ENCODE results near the gene MYCBP2. TPM values are rescaled to one million over a fixed set of nuclear protein-coding genes. Genes with fewer than 3 reads are reported as not detected.
A peak's percentile ranks its signal among the peaks of the same experiment; 100 is the strongest.

The MYCBP2 gene
- total and polyA plus RNA-seq, 2 donors (not counting 1 experiment from before 2014, with no cell fraction given): 32.5 to 95.9 TPM

DNA sequence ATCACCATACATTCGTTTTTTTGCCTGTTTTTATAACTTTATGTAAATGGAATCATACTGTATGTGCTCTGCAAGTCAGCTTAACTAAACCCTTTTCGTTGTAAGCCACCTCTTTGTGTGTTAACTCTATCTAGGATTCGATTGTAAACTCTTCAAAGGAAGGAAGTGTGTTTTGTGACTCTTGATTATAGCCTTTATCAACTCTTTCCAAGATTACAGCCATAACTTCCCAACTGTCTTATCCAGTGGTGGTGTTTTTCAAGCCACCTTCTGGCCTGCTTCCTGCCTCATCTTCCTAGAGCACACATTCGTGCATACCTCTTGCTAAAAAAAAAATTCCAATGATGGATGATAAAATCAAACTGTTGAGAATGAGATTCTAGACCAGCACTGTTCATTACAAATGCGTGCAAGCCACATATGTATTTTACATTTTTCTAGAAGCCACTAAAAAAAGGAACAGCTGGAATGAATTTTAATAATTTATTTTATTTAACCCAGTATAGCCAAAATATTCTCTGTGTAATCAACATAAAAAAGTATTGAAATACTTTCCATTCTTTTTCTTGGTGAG is 287.9 kb downstream of the MYCBP2 start:
- Histone ChIP-seq H3K36me3 (ENCODE audit: control insufficient read depth, insufficient read depth, low read length) (no peaks in the 10 kb centered on the region), H3K4me2 (ENCODE audit: extremely low read depth, insufficient read depth, low read length) (no peak overlapping the region), H3K27ac (ENCODE audit: insufficient read depth, low read length) (no peak overlapping the region), H3K79me2 (ENCODE audit: control insufficient read depth, insufficient read depth, low read length) (no peaks in the 10 kb centered on the region), H2AFZ (ENCODE audit: low read length) (no peak overlapping the region), H4K20me1 (ENCODE audit: control insufficient read depth, extremely low read depth, insufficient read depth, low read length) (no peaks in the 10 kb centered on the region), H3K9me3 (ENCODE audit: control insufficient read depth, insufficient read depth, low read depth, low read length) (no peaks in the 10 kb centered on the region), H3K27me3 (ENCODE audit: control insufficient read depth, insufficient read depth, low read length) (no peaks in the 10 kb centered on the region), H3K4me3 (replicated peaks in 1 of 4; ENCODE audit: control extremely low read depth in 1 of 4, insufficient read depth in 1 of 4, low read depth in 3 of 4, low read length in 4 of 4) (no peak overlapping the region), H3K9ac (ENCODE audit: insufficient read depth, low read length) (no peak overlapping the region), H3K4me1 (ENCODE audit: control insufficient read depth, extremely low read depth, insufficient read depth, low read length) (no peaks in the 10 kb centered on the region)
- no peak for DNase-seq (ENCODE audit: low read depth in 2 of 2)
- no peak for TF ChIP-seq EZH2 (IDR thresholded peaks at IDR 0.05; ENCODE audit: low read length, missing control alignments)
- TF ChIP-seq, protein P1, sequence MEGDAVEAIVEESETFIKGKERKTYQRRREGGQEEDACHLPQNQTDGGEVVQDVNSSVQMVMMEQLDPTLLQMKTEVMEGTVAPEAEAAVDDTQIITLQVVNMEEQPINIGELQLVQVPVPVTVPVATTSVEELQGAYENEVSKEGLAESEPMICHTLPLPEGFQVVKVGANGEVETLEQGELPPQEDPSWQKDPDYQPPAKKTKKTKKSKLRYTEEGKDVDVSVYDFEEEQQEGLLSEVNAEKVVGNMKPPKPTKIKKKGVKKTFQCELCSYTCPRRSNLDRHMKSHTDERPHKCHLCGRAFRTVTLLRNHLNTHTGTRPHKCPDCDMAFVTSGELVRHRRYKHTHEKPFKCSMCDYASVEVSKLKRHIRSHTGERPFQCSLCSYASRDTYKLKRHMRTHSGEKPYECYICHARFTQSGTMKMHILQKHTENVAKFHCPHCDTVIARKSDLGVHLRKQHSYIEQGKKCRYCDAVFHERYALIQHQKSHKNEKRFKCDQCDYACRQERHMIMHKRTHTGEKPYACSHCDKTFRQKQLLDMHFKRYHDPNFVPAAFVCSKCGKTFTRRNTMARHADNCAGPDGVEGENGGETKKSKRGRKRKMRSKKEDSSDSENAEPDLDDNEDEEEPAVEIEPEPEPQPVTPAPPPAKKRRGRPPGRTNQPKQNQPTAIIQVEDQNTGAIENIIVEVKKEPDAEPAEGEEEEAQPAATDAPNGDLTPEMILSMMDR (conservative IDR thresholded peaks at IDR 0.05 in 1 of 2, IDR thresholded peaks at IDR 0.05 in 1 of 2; ENCODE audit: low read depth in 1 of 2, low read length in 2 of 2): no peak

DNA sequence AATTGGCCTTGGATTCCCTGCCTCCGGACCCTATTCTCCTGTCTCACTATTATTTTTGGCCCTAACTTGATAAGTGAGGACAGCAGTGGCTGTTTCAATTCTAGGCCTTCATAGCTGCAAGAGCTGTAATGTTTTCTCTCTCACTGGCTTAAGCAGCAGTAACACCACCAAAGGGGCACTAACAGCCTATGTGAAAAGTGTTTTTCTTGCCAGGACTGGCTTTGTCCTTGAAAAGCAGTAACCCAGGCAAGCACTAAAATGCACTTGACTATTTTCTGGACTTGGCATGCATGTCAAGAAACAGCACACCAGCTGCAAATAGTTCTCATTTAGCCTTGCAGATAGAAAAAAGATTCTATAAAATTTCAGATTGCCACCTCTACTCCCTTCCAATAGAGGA is 290.6 kb downstream of the MYCBP2 start:
- Histone ChIP-seq H3K79me2 (ENCODE audit: control insufficient read depth, insufficient read depth, low read length) (no peaks in the 10 kb centered on the region), H3K9me3 (ENCODE audit: control insufficient read depth, insufficient read depth, low read depth, low read length) (no peaks in the 10 kb centered on the region), H3K4me3 (replicated peaks in 1 of 4; ENCODE audit: control extremely low read depth in 1 of 4, insufficient read depth in 1 of 4, low read depth in 3 of 4, low read length in 4 of 4) (no peak overlapping the region), H4K20me1 (ENCODE audit: control insufficient read depth, extremely low read depth, insufficient read depth, low read length) (no peaks in the 10 kb centered on the region), H3K27ac (ENCODE audit: insufficient read depth, low read length) (no peak overlapping the region), H2AFZ (ENCODE audit: low read length) (no peak overlapping the region), H3K36me3 (ENCODE audit: control insufficient read depth, insufficient read depth, low read length) (no peaks in the 10 kb centered on the region), H3K4me1 (ENCODE audit: control insufficient read depth, extremely low read depth, insufficient read depth, low read length) (no peaks in the 10 kb centered on the region), H3K27me3 (ENCODE audit: control insufficient read depth, insufficient read depth, low read length) (no peaks in the 10 kb centered on the region), H3K4me2 (ENCODE audit: extremely low read depth, insufficient read depth, low read length) (no peak overlapping the region), H3K9ac (ENCODE audit: insufficient read depth, low read length) (no peak overlapping the region)
- TF ChIP-seq, protein P1 (conservative IDR thresholded peaks at IDR 0.05 in 1 of 2, IDR thresholded peaks at IDR 0.05 in 1 of 2; ENCODE audit: low read depth in 1 of 2, low read length in 2 of 2): no peak
- no peak for TF ChIP-seq EZH2 (IDR thresholded peaks at IDR 0.05; ENCODE audit: low read length, missing control alignments)
- no peak for DNase-seq (ENCODE audit: low read depth in 2 of 2)

DNA sequence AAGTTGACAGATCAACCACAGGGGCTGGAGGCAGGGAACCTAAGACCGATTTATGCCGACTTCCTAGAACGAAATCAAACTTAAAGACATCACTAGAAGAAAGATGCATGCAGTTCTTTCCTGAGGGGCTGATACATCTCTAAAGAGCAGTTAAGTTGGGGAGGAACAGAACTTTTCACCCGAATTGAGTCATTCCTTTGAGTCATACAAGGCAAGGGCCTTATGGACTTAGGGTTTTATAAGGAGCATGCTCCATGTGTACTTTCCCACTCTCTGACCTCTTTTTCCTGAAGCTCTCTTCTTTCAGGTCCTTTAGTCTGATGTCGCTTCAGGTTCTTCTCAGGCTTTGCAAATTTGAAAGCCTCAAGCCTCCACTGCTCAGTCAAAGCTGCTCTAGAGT is 292.0 kb downstream of the MYCBP2 start:
- DNase-seq (ENCODE audit: low read depth in 2 of 2): peak; percentile 58 to 65

More for the DNA sequence above, 292.0 kb downstream of the MYCBP2 start:
- Histone ChIP-seq H3K4me3 (replicated peaks in 1 of 4; ENCODE audit: control extremely low read depth in 1 of 4, insufficient read depth in 1 of 4, low read depth in 3 of 4, low read length in 4 of 4) (no peak overlapping the region), H3K79me2 (ENCODE audit: control insufficient read depth, insufficient read depth, low read length) (no peaks in the 10 kb centered on the region), H2AFZ (ENCODE audit: low read length) (no peak overlapping the region), H4K20me1 (ENCODE audit: control insufficient read depth, extremely low read depth, insufficient read depth, low read length) (no peaks in the 10 kb centered on the region), H3K4me2 (ENCODE audit: extremely low read depth, insufficient read depth, low read length) (no peak overlapping the region), H3K9ac (ENCODE audit: insufficient read depth, low read length) (no peak overlapping the region), H3K4me1 (ENCODE audit: control insufficient read depth, extremely low read depth, insufficient read depth, low read length) (no peaks in the 10 kb centered on the region), H3K27me3 (ENCODE audit: control insufficient read depth, insufficient read depth, low read length) (no peaks in the 10 kb centered on the region), H3K36me3 (ENCODE audit: control insufficient read depth, insufficient read depth, low read length) (no peaks in the 10 kb centered on the region), H3K27ac (ENCODE audit: insufficient read depth, low read length) (no peak overlapping the region), H3K9me3 (ENCODE audit: control insufficient read depth, insufficient read depth, low read depth, low read length) (no peaks in the 10 kb centered on the region)
- no peak for TF ChIP-seq EZH2 (IDR thresholded peaks at IDR 0.05; ENCODE audit: low read length, missing control alignments)
- TF ChIP-seq, protein P1 (conservative IDR thresholded peaks at IDR 0.05 in 1 of 2, IDR thresholded peaks at IDR 0.05 in 1 of 2; ENCODE audit: low read depth in 1 of 2, low read length in 2 of 2): no peak

Data from fibroblast of lung (primary cell).